8988T (cell line): ENCODE measurements around the gene SELENBP1.

Experiments
- DNase-seq: peaks from one replicate; pipeline ENCODE4 v3.0.0; 2011

Gene SELENBP1

DNA sequence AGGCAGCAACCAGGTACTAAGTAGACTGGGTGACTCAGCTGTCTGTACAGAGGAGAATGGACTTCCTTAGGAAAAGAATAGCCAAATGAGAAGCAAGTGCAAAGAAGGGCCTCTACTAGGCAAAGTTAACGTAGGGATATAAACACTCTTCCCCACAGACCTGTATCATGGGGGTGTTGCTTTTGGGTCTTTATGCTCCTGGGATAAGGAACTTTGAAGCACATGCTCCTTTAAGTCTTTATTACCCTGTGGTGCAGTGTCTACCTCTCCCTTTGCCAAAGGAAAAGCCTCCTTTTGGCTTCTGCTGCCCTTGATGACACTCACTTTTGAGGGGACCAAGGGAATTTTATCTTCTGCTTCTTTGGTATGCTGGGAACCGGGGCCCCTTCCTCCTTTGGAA, 30.5 kb downstream of the SELENBP1 start:
- DNase-seq: no peak

DNA sequence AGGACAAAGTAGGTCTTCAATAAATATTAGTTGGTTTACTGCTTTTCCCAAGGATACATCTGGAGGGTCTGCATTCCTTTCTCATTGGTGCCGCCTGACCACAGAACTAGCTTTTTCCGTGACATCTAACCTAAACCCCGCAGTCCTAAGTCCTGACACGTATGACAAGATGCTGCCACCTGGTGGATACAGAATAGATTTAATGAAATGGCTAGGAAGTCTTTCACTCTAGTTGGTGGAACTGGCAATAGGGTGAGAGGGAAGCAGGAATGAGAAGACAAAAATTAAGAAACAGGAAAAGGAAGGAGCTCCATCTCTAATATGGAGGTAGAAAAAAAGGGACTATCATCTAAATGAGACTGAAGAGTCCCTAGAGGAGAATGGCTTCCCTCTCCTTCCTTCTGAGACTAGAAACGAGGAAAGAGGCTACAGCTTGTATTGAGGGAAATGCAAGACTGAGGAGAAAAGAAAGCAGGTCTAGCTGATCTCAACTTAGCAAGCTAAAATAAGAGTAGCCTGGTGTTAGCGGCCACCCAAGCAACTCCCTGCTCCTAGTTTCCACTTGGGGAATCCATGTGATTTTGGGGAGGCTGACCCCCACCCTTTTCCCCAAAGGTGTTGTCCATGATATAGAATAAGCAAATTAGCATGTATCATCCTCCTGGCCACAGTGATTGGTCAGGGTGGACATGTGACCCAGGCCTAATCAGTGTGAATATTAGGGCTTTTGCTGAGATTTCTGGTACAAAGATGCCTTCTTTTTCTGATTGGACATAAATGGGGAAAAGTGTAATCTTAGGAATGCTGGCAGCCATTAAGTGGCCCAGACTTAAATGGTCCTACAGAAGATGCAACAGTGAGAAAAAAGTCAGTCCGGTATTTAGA, 31.4 kb downstream of the SELENBP1 start:
- DNase-seq: no peak

DNA sequence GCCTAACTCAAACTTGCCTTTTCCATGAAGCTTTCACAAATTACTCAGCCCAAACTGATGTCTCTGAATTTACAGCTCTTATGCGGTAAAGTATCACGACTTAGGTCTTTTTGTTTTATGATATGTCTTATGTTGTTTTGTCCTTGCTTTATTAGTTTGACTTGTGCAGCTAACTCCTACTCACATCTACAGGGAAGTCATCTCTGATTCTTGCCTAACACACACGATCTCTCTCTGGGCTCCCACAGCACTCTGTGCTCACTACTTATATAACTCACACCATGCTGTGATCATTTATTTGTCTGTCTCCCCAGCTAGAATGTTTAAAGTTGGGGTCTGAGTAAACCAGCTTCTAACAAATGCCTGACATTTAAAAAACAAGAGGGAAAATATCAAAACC, 35.9 kb downstream of the SELENBP1 start:
- no peak for DNase-seq

DNA sequence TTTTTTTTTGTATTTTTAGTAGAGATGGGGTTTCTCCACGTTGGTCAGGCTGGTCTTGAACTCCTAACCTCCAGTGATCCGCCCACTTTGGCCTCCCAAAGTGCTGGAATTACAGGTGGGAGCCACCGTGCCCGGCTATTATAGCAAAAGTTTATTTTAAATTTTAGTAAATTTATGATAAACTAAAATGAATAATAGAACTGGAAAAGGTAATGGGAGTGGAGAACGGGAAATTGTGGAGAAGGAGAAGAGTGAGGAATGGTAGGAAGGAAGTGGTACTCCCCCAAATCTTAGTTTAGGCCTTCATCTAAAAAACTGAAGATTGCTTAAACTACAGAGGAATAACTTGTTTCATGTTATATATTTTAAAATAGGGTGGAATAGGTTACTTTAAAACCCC, 37.7 kb downstream of the SELENBP1 start:
- no peak for DNase-seq

DNA sequence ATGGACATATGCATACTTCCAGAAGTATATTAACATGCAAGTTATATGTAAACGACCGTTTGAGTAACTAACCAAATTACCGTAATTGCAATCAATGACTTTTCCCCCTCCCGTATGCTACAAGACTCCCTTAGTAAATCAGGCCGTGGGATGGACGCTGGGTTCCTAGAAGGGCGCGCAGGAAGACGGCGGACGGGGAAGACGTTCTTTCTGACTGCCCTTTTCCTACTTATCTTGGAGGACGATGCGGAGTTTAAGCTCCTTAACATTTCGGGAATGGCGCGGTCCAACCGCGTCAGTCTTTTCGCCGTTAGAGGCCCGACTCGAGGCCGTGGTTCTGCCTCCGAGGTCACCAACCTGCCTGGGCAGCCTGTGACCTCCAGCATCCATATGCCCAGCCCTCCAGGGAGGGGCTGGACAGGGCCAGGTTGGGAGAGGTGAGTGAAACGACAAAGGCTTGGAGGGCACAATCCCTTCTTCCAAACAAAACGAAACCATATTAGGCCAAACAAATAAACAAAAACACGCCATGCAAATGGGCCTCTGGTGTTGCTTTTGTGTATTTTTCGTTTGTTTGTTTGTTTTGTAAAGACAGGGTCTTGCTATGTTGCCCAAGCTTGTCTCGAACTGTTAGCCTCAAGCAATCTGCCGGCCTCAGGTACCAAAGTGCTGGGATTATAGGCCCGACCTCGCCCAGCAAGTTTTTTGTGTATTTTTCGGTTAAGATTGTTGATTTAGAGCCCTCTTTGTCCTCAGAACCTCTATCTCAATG, 44.4 kb downstream of the SELENBP1 start:
- no peak for DNase-seq

DNA sequence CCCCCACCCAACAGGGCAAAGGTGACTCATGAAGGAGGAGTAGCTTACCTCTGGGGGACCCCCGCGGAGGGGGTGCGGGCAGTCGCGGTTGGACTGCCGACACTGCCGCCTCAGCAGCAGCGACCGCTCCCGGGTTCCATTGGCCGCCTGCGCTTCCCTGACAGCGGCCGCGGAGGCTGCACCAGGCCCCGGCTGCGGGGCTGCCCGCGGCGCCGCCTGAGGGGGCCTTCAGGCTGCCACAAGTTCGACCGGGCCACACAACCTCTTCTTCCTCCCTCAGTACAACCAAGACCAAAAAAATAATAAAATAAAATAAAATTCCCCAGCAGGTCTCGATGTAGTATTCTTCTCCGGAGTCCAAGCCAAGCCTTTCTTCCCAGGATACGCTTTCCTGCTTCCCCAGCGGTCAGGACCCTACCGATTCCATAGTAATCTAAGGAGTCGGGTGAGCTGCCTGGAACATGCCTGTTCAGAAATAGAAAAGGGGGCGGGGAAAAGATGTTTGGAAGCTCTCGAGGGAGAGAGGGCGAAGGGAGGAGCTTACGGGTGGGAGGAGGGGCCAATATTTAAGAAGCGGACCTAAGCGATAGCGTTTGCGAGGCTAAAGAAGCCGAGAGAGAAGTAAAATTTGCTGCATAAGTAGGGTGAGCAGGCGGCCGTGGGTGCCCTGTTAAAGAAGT, 45.1 kb downstream of the SELENBP1 start, which contains the start of gene PI4KB:
Gene PI4KB (minus strand): TSS at position 194 of the 680 bp plus-strand sequence. CDS start 10,935 bp downstream, outside the sequence.
- DNase-seq: peak; percentile 73

DNA sequence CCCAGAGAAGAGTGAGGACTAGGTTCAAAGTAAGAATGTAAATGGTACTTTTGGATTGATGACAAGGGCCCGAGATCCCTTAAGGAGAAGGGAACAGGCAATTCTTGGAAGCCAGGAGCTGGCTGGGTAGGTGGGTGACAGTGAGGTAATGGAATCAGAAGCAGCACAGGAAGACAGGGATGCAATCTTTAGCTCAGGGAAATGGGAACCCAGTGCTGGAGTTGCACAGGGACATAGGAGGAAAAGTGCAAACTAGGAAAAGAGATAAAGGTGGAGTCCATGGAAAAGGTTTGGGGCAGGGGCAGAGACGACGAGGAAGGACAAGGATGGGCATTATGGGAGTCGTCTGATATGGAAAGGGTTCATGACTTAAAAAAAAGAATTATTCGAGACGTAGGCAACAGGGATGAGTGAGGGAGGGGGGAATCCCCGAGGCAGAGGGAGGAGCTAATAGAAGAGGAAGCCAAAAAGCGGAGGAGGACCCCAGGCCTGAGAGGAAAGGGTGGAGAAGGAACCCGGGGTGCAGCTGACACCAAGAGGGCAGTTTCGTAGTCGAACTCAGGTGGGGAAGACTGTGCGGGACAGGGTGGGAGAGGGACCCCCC, 45.8 kb downstream of the SELENBP1 start:
- DNase-seq: no peak

DNA sequence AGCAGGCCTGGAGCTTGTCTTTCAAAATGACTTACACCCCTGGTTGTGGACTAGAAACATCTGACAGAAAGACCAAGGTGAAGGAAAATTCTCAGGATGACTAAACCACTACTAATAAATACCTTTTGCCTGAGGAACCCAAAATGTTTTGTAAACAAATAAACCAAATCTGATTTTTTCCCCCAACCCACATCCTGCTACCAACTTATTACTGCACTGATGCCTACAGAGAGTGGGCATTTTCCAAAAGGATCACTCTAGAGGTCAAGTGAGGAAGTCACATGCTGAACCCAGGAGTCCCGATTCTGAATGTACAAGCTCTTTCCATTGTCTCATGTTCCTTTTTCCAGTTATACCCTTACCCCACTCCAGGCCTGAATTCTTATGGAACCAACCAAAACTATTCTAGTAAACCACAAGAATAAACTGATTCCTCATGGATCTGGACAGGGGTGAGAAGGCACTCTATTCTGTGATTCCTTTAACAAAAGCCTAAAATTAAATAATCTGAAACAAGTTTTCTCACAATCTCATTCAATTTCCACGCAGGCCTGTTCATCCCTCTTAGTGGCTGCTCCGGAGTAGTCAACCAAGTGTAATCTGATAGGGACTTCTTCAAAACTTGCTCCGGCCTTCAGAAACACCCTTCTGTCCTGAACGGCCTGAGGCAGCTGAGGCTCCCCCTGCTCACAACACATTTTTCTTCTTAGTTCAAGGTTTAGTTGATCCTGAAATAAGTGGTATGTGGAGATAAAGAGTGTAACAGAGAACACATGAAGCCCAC, 46.7 kb downstream of the SELENBP1 start:
- no peak for DNase-seq

DNA sequence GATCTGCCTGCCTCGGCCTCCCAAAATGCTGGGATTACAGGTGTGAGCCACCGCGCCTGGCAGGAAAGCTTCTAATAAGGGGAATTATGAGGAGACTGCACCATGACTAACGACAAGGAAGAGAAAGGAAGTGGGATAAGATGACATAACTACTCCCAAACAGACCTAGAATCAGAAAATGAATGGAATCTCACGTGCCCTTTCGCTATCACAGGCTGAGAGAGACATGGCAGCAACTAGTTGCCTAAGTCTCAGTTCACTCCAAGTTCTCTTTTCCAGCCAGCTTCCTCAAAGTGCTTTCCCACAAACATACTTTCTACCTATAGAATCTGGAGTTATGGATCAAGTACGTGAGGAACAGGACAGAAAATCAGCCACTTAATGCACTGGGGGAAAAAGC, 47.3 kb downstream of the SELENBP1 start:
- no peak for DNase-seq

DNA sequence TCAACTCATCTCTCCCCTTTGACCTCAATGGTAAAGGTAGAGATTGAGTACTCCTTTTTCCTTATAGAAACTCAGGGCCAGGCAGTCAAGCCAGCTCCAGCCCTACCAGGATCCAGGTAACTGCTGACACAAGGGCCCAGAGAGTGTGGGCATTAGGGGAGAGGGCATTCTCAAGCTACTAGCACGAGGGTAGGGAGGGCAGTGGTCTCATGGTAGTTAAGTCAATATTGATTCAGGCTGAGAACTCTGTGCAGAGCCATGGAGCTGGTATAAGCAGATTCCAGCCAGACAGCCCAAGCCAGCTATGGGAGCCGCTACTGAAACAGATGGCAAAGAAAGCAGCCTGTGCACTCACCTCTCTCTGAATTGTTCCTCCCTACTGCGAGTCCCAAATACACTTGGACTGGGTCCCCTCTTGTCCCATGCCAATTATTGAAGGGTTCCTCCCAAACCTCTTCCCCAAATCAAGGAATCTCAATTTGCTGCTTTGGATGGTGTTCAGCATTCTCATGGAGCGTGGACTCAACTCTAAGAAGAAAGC, 48.0 kb downstream of the SELENBP1 start:
- no peak for DNase-seq

DNA sequence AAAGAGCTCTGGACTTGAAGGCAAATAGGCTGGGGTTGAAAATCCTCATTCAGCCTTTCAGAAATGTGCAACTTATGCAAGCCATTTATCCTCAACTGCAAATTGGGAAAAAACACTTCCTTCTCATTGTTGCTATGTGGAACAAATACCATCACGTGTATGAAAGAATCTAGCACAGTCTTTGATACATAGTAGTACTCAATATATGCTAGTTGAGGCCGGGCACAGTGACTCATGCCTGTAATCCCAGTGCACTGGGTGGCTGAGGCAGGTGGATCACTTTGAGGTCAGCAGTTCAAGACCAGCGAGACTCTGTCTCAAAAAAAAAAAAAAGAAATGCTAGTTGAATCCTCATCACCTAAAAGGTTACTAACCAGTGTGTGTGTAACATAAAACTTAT, 53.5 kb downstream of the SELENBP1 start:
- no peak for DNase-seq

DNA sequence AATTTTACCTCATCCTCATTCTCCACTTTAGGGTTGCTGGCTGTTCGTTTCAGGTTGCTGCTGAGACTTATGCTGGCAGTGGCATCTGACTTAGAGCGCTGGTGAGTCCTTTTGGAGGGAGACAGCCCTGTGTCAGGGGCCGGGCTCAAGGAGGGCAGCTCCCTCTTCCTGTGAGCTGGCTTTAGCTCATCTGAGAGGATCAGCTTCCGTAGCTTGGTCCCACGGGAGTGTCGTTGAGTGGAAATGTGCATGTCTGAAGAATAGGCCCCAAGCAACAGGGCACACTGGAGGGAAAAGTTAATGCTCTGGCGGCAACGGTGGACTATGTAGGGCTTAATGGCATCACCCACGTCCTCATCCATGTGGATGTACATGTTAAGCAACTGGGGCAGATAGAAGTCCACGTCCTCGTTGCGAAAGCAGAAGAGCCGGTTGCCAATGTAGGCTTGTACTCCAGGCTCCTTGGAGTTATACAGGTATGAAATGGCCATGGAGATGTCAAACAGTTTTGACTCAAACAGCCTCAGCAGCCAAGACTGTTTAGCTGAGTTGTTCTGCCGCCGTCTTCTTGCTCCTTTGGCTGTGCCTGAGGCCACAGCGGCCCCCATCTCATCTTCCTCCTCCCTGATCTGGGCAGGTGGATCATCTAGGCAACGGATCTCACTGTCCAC, 56.8 kb downstream of the SELENBP1 start:
- DNase-seq: no peak
